ENCODE measurements around the gene THAP11.

The THAP11 gene

GRCh38 chr16:67885976-67886375 lies 43.9 kb downstream of the THAP11 start:
- DNase-seq, result no peak

- no peak for DNase-seq
Observed at GRCh38 chr16:67886387-67886786, 44.3 kb downstream of the THAP11 start.

- no peak for DNase-seq
Observed at GRCh38 chr16:67888331-67888730, 46.2 kb downstream of the THAP11 start.

GRCh38 chr16:67892375-67892774 lies 50.3 kb downstream of the THAP11 start:
- no peak for DNase-seq

GRCh38 chr16:67892899-67893742 lies 51.0 kb downstream of the THAP11 start, which contains the start of gene PSKH1:
Gene PSKH1 (plus strand): TSS chr16:67893254. CDS start chr16:67908750, 15,496 bp downstream.
- peak; percentile 98 for DNase-seq

Data from activated CD4-positive, alpha-beta T cell treated with anti-CD3 and anti-CD28 coated beads, Interleukin-10, Interleukin-2, amounts not matched to agents 100 ng/mL and 50 ng/mL, durations not matched to agents 16 hours and 8 hours (primary cell).